Measurements from ENCODE around the gene ADGRV1.
"Not testable (repeated sequence)": the region's sequence is repeated elsewhere in the genome, so short reads cannot be mapped to it uniquely, and the experiment has no call there.

Gene ADGRV1

DNA sequence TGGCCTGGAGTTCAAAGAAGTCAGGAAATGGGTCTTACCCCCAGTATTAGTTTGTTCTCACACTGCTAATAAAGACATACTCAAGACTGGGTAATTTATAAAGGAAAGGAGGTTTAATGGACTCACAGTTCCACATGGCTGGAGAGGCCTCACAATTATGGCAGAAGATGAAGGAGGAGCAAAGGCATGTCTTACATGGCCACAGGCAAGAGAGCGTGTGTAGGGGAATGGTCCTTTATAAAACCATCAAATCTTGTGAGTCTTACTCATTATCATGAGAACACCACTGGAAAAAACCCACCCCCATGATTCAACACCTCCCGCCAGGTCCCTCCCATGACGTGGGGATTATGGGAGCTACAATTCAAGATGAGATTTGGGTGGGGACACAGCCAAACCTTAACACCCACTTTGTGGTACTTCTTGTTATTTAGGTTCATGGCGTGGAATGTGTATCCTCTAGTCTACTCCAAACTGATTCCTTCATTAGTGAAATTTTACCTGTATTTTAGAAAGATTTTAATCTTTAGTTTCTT is 211.5 kb downstream of the ADGRV1 start:
- H3K27ac Mint-ChIP-seq, H3K4me3 Mint-ChIP-seq, ATAC-seq, H3K4me1 Mint-ChIP-seq, H3K9me3 Mint-ChIP-seq, DNase-seq: not testable (repeated sequence)
- H3K27me3 Mint-ChIP-seq: peaks cover 16% of the 10 kb centered on the region

DNA sequence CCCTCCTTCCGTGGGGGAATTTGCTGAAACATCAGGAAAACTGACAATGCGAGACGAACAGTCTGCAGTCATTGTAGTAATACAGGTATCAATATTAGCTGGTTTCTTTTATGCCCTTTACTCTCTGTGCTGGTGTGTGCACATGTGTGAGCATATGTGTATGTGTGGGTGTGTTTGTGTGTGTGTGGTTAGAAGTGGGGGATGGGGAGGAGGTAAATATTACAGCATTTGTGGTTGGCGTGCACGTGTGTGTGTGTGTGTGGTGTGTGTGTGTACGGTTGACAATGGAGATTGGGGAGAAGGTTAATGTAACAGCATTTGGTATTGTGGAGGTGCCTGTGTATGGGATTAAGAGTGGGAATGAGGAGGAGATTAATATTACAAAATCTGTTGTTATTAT is 219.4 kb downstream of the ADGRV1 start:
- no peaks in the 10 kb centered on the region for H3K27me3 Mint-ChIP-seq

DNA sequence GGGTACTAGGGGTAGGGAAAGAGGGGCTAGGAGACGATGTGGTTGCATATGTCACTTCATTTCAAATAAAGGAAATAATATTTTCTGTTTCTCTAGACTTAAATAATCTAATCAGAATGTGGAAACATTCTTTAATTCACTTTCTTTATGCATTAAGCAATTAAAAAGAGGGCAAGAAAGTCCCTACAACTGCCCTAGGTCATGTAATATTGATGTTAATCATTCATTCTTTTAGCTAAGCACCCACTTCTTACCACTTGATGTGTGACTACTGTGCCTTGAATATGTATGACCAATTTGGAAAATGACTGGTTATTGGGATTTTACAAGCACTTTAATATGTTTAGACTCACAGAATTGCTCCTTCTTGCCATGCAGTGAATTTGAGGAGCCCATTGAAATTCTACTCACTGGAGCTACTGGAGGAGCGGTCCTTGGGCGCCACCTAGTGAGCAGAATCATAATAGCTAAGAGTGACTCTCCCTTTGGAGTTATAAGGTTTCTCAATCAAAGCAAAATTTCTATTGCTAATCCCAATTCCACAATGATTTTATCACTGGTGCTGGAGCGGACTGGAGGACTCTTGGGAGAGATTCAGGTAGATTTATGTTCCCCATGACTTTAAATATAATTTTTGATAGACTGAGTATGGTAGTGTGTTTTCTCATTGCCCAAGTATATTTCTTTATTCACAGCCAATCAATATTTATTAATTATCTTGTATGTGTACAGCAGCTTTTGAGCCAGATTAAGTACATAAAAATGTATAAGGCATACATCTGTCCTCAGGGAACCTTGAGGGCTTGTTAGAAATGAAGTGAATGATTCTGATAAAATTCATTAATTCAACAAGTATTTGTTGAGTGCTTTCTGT is 225.1 kb downstream of the ADGRV1 start:
- Mint-ChIP-seq H3K9me3 (no peaks in the 10 kb centered on the region), H3K27me3 (peaks cover 16% of the 10 kb centered on the region), H3K4me3 (no peak overlapping the region), H3K4me1 (no peaks in the 10 kb centered on the region), H3K27ac (no peak overlapping the region)
- DNase-seq (peak; percentile 56 to 57), ATAC-seq (peak; percentile 62)

More for the DNA sequence above, 219.4 kb downstream of the ADGRV1 start:
- Mint-ChIP-seq H3K9me3 (no peaks in the 10 kb centered on the region), H3K4me3 (no peak overlapping the region), H3K27ac (no peak overlapping the region), H3K4me1 (no peaks in the 10 kb centered on the region)
- no peak for DNase-seq
- no peak for ATAC-seq

- Mint-ChIP-seq H3K27me3 (peaks cover 16% of the 10 kb centered on the region), H3K27ac (peak overlapping the region in 1 of 2 donors; percentile 16), H3K9me3 (no peaks in the 10 kb centered on the region), H3K4me1 (no peaks in the 10 kb centered on the region), H3K4me3 (no peak overlapping the region)
- no peak for DNase-seq
- ATAC-seq: no peak
These were observed 228.2 kb downstream of the ADGRV1 start for GRCh38 chr5:90786756-90787155.

DNA sequence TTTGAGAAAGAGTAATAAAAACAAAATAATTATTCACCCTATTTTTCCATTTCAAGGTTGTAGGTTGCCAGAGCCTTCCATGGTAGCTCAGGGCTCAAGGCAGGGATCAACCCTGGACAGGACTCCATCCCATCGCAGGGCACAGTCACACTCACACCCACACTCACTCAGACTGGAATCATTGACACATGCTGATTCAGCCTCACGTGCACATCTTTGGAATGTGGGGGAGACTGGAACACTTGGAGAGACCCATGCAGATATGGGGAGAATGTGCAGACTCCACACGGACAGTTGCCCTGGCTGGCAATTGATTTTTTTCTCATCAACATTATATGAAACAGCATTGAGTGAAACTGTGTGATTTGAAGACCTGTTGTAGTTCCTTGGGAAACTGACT is 234.1 kb downstream of the ADGRV1 start:
- ATAC-seq (no peak), DNase-seq (no peak)
- no peaks in the 10 kb centered on the region for H3K27me3 Mint-ChIP-seq
- H3K4me3 Mint-ChIP-seq: no peak overlapping the region
- H3K9me3 Mint-ChIP-seq: peaks cover 14 to 19% of the 10 kb centered on the region in 2 donors
- H3K4me1 Mint-ChIP-seq: no peaks in the 10 kb centered on the region
- no peak overlapping the region for H3K27ac Mint-ChIP-seq

GRCh38 chr5:90793183-90793582 is 234.6 kb downstream of the ADGRV1 start:
- Mint-ChIP-seq H3K27ac (no peak overlapping the region), H3K9me3 (peaks cover 18 to 24% of the 10 kb centered on the region in 2 donors), H3K4me1 (no peaks in the 10 kb centered on the region), H3K27me3 (no peaks in the 10 kb centered on the region), H3K4me3 (no peak overlapping the region)
- no peak for DNase-seq
- no peak for ATAC-seq

DNA sequence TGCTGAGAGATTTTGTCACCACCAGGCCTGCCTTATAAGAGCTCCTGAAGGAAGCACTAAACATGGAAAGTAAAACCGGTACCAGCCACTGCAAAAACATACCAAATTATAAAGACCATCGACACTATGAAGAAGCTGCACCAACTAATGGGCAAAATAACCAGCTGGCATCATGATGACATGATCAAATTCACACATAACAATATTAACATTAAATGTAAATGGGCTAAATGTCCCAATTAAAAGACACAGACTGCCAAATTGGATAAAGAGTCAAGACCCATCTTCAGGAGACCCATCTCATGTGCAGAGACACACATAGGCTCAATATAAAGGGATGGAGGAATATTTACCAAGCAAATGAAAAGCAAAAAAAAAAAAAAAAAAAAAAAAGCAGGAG is 238.3 kb downstream of the ADGRV1 start:
- H3K4me1 Mint-ChIP-seq, H3K4me3 Mint-ChIP-seq, ATAC-seq, H3K27ac Mint-ChIP-seq, H3K27me3 Mint-ChIP-seq, DNase-seq: not testable (repeated sequence)
- H3K9me3 Mint-ChIP-seq: peaks cover 27 to 36% of the 10 kb centered on the region in 2 donors

DNA sequence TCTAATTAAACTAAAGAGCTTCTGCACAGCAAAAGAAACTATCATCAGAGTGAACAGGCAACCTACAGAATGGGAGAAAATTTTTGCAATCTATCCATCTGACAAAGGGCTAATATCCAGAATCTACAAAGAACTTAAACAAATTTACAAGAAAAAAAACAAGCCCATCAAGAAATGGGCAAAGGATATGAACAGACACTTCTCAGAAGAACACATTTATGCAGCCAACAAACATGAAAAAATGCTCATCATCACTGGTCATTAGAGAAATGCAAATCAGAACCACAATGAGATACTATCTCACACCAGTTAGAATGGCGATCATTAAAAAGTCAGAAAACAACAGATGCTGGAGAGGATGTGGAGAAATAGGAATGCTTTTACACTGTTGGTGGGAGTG is 241.5 kb downstream of the ADGRV1 start:
- H3K27ac Mint-ChIP-seq, DNase-seq, ATAC-seq, H3K4me1 Mint-ChIP-seq, H3K4me3 Mint-ChIP-seq, H3K27me3 Mint-ChIP-seq: not testable (repeated sequence)
- H3K9me3 Mint-ChIP-seq: peaks cover 27 to 36% of the 10 kb centered on the region in 2 donors

GRCh38 chr5:90800515-90800914 is 241.9 kb downstream of the ADGRV1 start:
- not testable (repeated sequence) for H3K4me3 Mint-ChIP-seq, DNase-seq

DNA sequence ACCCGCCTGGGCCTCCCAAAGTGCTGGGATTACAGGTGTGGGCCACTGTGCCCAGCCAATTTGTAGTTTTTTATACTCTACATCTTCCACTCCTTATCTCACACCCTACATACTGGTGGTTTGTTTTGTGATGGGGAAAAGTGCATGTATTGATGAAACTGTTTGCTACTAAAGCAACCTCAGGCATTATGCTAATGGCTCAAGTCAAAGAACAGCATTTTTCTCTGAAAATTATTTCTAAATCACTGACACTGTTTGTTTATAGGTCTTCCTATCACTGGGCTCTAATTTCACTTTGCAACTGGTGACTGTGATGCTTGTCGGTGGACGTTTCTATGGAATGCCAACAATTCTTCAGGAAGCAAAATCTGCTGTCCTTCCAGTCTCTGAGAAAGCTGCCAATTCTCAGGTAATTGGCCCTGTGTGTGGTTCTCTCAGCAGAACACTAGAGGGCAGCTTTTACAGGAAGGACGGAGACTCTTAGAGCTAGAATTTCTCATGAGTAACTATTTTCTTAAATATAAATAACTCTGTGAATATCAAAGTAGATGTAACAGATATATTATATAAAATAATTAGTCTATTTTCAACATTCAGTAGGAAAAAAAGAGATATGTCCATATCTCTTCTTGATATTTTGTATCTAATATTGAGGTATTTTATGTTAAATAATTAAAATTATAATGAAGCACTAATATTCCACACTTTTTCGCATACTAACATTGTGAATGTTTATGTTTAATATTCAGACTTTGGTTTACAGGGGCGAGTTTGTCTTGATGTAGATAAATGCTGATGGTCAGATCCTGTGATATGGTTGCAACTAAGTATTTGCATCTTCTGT is 244.1 kb downstream of the ADGRV1 start:
- Mint-ChIP-seq H3K27me3 (no peaks in the 10 kb centered on the region), H3K4me1 (no peaks in the 10 kb centered on the region), H3K9me3 (peaks cover 14 to 17% of the 10 kb centered on the region in 2 donors), H3K4me3 (no peak overlapping the region), H3K27ac (no peak overlapping the region)
- DNase-seq: peak in 1 of 2 donors; percentile 13
- ATAC-seq: peak; percentile 53

More at GRCh38 chr5:90800515-90800914, 241.9 kb downstream of the ADGRV1 start:
- H3K9me3 Mint-ChIP-seq: peaks cover 27 to 36% of the 10 kb centered on the region in 2 donors
- not testable (repeated sequence) for H3K27ac Mint-ChIP-seq, H3K27me3 Mint-ChIP-seq, H3K4me1 Mint-ChIP-seq, ATAC-seq

GRCh38 chr5:90803381-90803780 is 244.8 kb downstream of the ADGRV1 start:
- no peak overlapping the region for H3K4me3 Mint-ChIP-seq
- no peak for DNase-seq
- no peaks in the 10 kb centered on the region for H3K4me1 Mint-ChIP-seq
- peaks cover 9 to 13% of the 10 kb centered on the region in 2 donors for H3K9me3 Mint-ChIP-seq
- no peak for ATAC-seq
- H3K27ac Mint-ChIP-seq: no peak overlapping the region
- H3K27me3 Mint-ChIP-seq: no peaks in the 10 kb centered on the region

GRCh38 chr5:90803876-90804275 is 245.3 kb downstream of the ADGRV1 start:
- DNase-seq: no peak
- ATAC-seq: no peak
- H3K27me3 Mint-ChIP-seq: no peaks in the 10 kb centered on the region
- H3K9me3 Mint-ChIP-seq: peaks cover 9 to 13% of the 10 kb centered on the region in 2 donors
- H3K27ac Mint-ChIP-seq: no peak overlapping the region
- no peaks in the 10 kb centered on the region for H3K4me1 Mint-ChIP-seq
- no peak overlapping the region for H3K4me3 Mint-ChIP-seq

DNA sequence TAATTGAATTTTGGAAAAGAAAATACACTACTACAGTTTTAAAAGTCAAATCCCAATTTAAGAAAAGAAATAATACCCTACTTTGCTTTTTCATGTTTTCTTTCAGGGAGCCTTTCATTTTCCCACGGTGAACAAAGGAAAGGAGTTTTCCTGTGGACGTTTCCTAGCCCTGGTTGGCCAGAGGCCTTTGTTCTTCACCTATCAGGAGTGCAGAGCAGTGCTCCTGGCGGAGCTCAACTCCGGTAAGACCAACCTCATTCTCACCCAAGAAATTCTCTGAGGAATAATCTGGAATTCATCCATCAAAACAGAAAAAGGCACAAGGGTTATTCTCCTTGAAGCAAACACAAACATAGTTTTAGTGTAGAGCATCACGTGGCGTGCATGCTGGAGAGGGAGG is 248.9 kb downstream of the ADGRV1 start:
- Mint-ChIP-seq H3K4me3 (no peak overlapping the region), H3K27ac (no peak overlapping the region), H3K4me1 (no peaks in the 10 kb centered on the region), H3K9me3 (no peaks in the 10 kb centered on the region), H3K27me3 (no peaks in the 10 kb centered on the region)
- DNase-seq (no peak), ATAC-seq (no peak)

DNA sequence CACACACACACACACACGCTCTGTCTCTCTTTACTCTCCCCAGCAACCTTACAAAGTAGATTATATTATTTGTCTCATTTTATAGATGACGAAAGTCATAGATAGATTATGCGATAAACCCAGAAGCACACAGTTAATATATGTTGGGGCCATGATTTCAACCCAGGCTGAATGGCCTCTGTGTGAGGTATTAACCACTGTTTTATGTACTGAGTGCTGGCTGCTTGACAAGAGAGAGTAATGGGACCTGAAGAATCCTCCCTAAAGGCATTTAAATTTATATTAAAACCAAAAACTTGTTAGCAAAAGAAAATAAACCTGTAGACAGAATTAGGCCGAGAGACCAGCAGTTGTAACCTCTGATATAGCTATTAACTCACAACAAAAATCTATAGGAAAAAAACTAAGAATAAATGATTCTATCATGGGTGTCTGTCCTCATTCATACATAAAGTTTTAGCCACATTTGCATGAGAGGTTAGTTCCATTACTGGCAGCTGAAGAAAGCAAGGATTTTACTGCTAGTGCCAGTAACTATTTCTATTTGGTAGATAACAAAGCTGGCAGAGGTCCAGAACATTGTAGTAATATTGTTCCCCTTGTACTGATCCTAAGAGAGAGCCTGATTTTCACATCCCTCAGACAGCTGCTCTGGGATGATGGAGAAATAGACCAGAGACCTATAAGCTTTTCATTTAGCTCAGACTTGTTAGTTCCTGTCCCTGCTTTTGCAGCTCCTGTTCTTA is 250.9 kb downstream of the ADGRV1 start:
- no peak overlapping the region for H3K27ac Mint-ChIP-seq

DNA sequence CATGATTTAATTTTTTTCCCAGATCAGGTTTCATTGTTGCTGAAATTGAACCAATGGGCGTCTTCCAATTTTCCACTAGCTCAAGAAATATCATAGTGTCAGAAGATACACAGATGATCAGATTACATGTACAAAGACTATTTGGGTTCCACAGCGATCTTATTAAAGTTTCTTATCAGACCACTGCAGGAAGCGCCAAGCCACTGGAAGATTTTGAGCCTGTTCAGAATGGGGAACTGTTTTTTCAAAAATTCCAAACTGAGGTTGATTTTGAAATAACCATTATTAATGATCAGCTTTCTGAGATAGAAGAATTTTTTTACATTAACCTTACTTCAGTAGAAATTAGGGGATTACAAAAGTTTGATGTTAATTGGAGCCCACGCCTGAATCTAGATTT is 251.6 kb downstream of the ADGRV1 start:
- no peak for ATAC-seq
- no peaks in the 10 kb centered on the region for H3K4me1 Mint-ChIP-seq
- no peak overlapping the region for H3K27ac Mint-ChIP-seq
- no peak for DNase-seq
- no peaks in the 10 kb centered on the region for H3K9me3 Mint-ChIP-seq
- H3K4me3 Mint-ChIP-seq: no peak overlapping the region
- H3K27me3 Mint-ChIP-seq: no peaks in the 10 kb centered on the region

More for the DNA sequence above, 250.9 kb downstream of the ADGRV1 start:
- no peak for ATAC-seq
- no peak overlapping the region for H3K4me3 Mint-ChIP-seq
- no peaks in the 10 kb centered on the region for H3K9me3 Mint-ChIP-seq
- H3K27me3 Mint-ChIP-seq: no peaks in the 10 kb centered on the region
- H3K4me1 Mint-ChIP-seq: no peaks in the 10 kb centered on the region
- no peak for DNase-seq
